ENCODE measurements around the gene NISCH.

Gene NISCH

GRCh38 chr3:52521488-52521824, 66.1 kb downstream of the NISCH start:
- no peak overlapping the region for H3K9ac ChIP-seq (ENCODE audit: low read depth, low read length, poor library complexity, severe bottlenecking)
- H2AFZ ChIP-seq (ENCODE audit: low read length): no peak overlapping the region
- H3K79me2 ChIP-seq (ENCODE audit: insufficient read depth, low read length): no peaks in the 10 kb centered on the region
- H3K9me2 ChIP-seq (replicated peaks; ENCODE audit: low read depth, low read length): no peaks in the 10 kb centered on the region
- no peak overlapping the region for H3K4me3 ChIP-seq (ENCODE audit: low read length, poor library complexity, severe bottlenecking)
- H3F3A ChIP-seq (ENCODE audit: low read depth): no peaks in the 10 kb centered on the region
- no peaks in the 10 kb centered on the region for H4K20me1 ChIP-seq (ENCODE audit: insufficient read depth, low read length, poor library complexity, severe bottlenecking)
- no peaks in the 10 kb centered on the region for H3K36me3 ChIP-seq (ENCODE audit: insufficient read depth, low read length)
- H3K9me3 ChIP-seq (ENCODE audit: insufficient read depth, low read depth, low read length): no peaks in the 10 kb centered on the region
- TF ChIP-seq CTCF (conservative IDR thresholded peaks at IDR 0.05; ENCODE audit: low read length): no peak
- TF ChIP-seq EZH2phosphoT487 (IDR thresholded peaks at IDR 0.05; ENCODE audit: borderline replicate concordance): no peak
- H3K27me3 ChIP-seq (ENCODE audit: insufficient read depth, low read length, poor library complexity, severe bottlenecking): no peaks in the 10 kb centered on the region
- H3K4me1 ChIP-seq (ENCODE audit: insufficient read depth, low read length, poor library complexity, severe bottlenecking): no peaks in the 10 kb centered on the region
- no peak overlapping the region for H3K4me2 ChIP-seq (ENCODE audit: low read depth, low read length, poor library complexity, severe bottlenecking)

- Histone ChIP-seq H3K27me3 (ENCODE audit: insufficient read depth, low read length, poor library complexity, severe bottlenecking) (no peaks in the 10 kb centered on the region), H3F3A (ENCODE audit: low read depth) (no peaks in the 10 kb centered on the region), H3K4me1 (ENCODE audit: insufficient read depth, low read length, poor library complexity, severe bottlenecking) (no peaks in the 10 kb centered on the region), H3K9ac (ENCODE audit: low read depth, low read length, poor library complexity, severe bottlenecking) (no peak overlapping the region), H3K79me2 (ENCODE audit: insufficient read depth, low read length) (no peaks in the 10 kb centered on the region), H3K9me2 (replicated peaks; ENCODE audit: low read depth, low read length) (no peaks in the 10 kb centered on the region), H2AFZ (ENCODE audit: low read length) (no peak overlapping the region), H3K4me2 (ENCODE audit: low read depth, low read length, poor library complexity, severe bottlenecking) (no peak overlapping the region), H3K36me3 (ENCODE audit: insufficient read depth, low read length) (no peaks in the 10 kb centered on the region), H4K20me1 (ENCODE audit: insufficient read depth, low read length, poor library complexity, severe bottlenecking) (no peaks in the 10 kb centered on the region), H3K9me3 (ENCODE audit: insufficient read depth, low read depth, low read length) (no peaks in the 10 kb centered on the region), H3K4me3 (ENCODE audit: low read length, poor library complexity, severe bottlenecking) (no peak overlapping the region)
- no peak for TF ChIP-seq CTCF (conservative IDR thresholded peaks at IDR 0.05; ENCODE audit: low read length)
- no peak for TF ChIP-seq EZH2phosphoT487 (IDR thresholded peaks at IDR 0.05; ENCODE audit: borderline replicate concordance)
Observed at GRCh38 chr3:52521881-52522650, 66.7 kb downstream of the NISCH start.

GRCh38 chr3:52522651-52523251, 67.3 kb downstream of the NISCH start:
- Histone ChIP-seq H3K79me2 (ENCODE audit: insufficient read depth, low read length) (no peaks in the 10 kb centered on the region), H3K36me3 (ENCODE audit: insufficient read depth, low read length) (no peaks in the 10 kb centered on the region)

More at GRCh38 chr3:52522651-52523251, 67.3 kb downstream of the NISCH start:
- Histone ChIP-seq H3K4me3 (ENCODE audit: low read length, poor library complexity, severe bottlenecking) (no peak overlapping the region), H3F3A (ENCODE audit: low read depth) (no peaks in the 10 kb centered on the region), H3K27me3 (ENCODE audit: insufficient read depth, low read length, poor library complexity, severe bottlenecking) (no peaks in the 10 kb centered on the region), H3K4me1 (ENCODE audit: insufficient read depth, low read length, poor library complexity, severe bottlenecking) (no peaks in the 10 kb centered on the region), H2AFZ (ENCODE audit: low read length) (no peak overlapping the region), H4K20me1 (ENCODE audit: insufficient read depth, low read length, poor library complexity, severe bottlenecking) (no peaks in the 10 kb centered on the region), H3K9ac (ENCODE audit: low read depth, low read length, poor library complexity, severe bottlenecking) (no peak overlapping the region), H3K4me2 (ENCODE audit: low read depth, low read length, poor library complexity, severe bottlenecking) (no peak overlapping the region), H3K9me3 (ENCODE audit: insufficient read depth, low read depth, low read length) (no peaks in the 10 kb centered on the region), H3K9me2 (replicated peaks; ENCODE audit: low read depth, low read length) (no peaks in the 10 kb centered on the region)
- TF ChIP-seq CTCF (conservative IDR thresholded peaks at IDR 0.05; ENCODE audit: low read length): no peak
- TF ChIP-seq EZH2phosphoT487 (IDR thresholded peaks at IDR 0.05; ENCODE audit: borderline replicate concordance): no peak
